Measurements from ENCODE around the gene BIN2.
"Not testable (repeated sequence)": the region's sequence is repeated elsewhere in the genome, so short reads cannot be mapped to it uniquely, and the experiment has no call there.

Gene BIN2

GRCh38 chr12:51318057-51318806 is 5.7 kb downstream of the BIN2 start:
- not testable (repeated sequence) for FAIRE-seq; DNase-seq (ENCODE audit: low spot score)

- FAIRE-seq, result no peak
Observed at GRCh38 chr12:51311389-51311788, 12.6 kb downstream of the BIN2 start.

GRCh38 chr12:51307655-51308593 is 16.1 kb downstream of the BIN2 start:
- DNase-seq (ENCODE audit: low spot score) (peak; percentile 58), FAIRE-seq (no peak)

More at GRCh38 chr12:51311389-51311788, 12.6 kb downstream of the BIN2 start:
- DNase-seq (ENCODE audit: low spot score), result no peak

GRCh38 chr12:51306507-51306906 is 17.5 kb downstream of the BIN2 start:
- no peak for DNase-seq (ENCODE audit: low spot score)
- FAIRE-seq, result no peak

- not testable (repeated sequence) for DNase-seq (ENCODE audit: low spot score); FAIRE-seq
Observed at GRCh38 chr12:51300768-51301167, 23.2 kb downstream of the BIN2 start.

- no peak for DNase-seq (ENCODE audit: low spot score)
- FAIRE-seq, result no peak
Observed at GRCh38 chr12:51295651-51296050, 28.3 kb downstream of the BIN2 start.

- FAIRE-seq; DNase-seq (ENCODE audit: low spot score): not testable (repeated sequence)
Observed at GRCh38 chr12:51294097-51294496, 29.9 kb downstream of the BIN2 start.

GRCh38 chr12:51293696-51294095 is 30.3 kb downstream of the BIN2 start:
- FAIRE-seq (no peak), DNase-seq (ENCODE audit: low spot score) (no peak)

GRCh38 chr12:51291603-51292513 is 32.1 kb downstream of the BIN2 start:
- not testable (repeated sequence) for FAIRE-seq; DNase-seq (ENCODE audit: low spot score)

GRCh38 chr12:51285843-51286242 is 38.1 kb downstream of the BIN2 start:
- DNase-seq (ENCODE audit: low spot score) (no peak), FAIRE-seq (no peak)

- DNase-seq (ENCODE audit: low spot score), result peak; percentile 32
- no peak for FAIRE-seq
Observed at GRCh38 chr12:51281202-51281924, 42.6 kb downstream of the BIN2 start.

- FAIRE-seq, result no peak
Observed at GRCh38 chr12:51275088-51275487, 48.9 kb downstream of the BIN2 start.

GRCh38 chr12:51272810-51273209 is 51.2 kb downstream of the BIN2 start:
- FAIRE-seq; DNase-seq (ENCODE audit: low spot score): not testable (repeated sequence)

More at GRCh38 chr12:51275088-51275487, 48.9 kb downstream of the BIN2 start:
- no peak for DNase-seq (ENCODE audit: low spot score)

GRCh38 chr12:51270951-51271518 is 52.9 kb downstream of the BIN2 start:
- FAIRE-seq, result no peak
- peak; percentile 54 for DNase-seq (ENCODE audit: low spot score)

- DNase-seq (ENCODE audit: low spot score) (peak; percentile 69), FAIRE-seq (no peak)
Observed at GRCh38 chr12:51270067-51270950, 53.7 kb downstream of the BIN2 start, which contains the start of gene SMAGP. TSS of gene SMAGP (minus strand) at chr12:51270415. CDS start at chr12:51269278, 1,137 bp downstream.

- FAIRE-seq (no peak), DNase-seq (ENCODE audit: low spot score) (peak; percentile 58)
Observed at GRCh38 chr12:51269174-51270066, 54.6 kb downstream of the BIN2 start.

- no peak for FAIRE-seq
- no peak for DNase-seq (ENCODE audit: low spot score)
Observed at GRCh38 chr12:51265024-51265423, 59.0 kb downstream of the BIN2 start.

- no peak for FAIRE-seq
- no peak for DNase-seq (ENCODE audit: low spot score)
Observed at GRCh38 chr12:51264297-51264696, 59.7 kb downstream of the BIN2 start.
